Aorta (tissue), 5 donors: ENCODE results near the gene INPPL1. TPM values are rescaled to one million over a fixed set of nuclear protein-coding genes. Genes with fewer than 3 reads are reported as not detected.

Source experiments
- ATAC-seq: fragments of 200-7000 bp; cut with Tn5 transposase; one replicate; pipeline ENCODE4 v1.9.1; 2022; ENCODE audit warnings: moderate library complexity; ENCODE audit not compliant: low FRiP score
- DNase-seq, 2 donors: peaks; one replicate each; pipeline ENCODE4 v3.0.0-alpha.2; 2020
- H3K27ac ChIP-seq, 2 donors: one replicate each; pipeline ENCODE4 v1.5.1; 2013; ENCODE audit warnings: low read length in 2 of 2, mild to moderate bottlenecking in 2 of 2, moderate library complexity in 2 of 2, control low read depth in 1 of 2, inconsistent platforms in 1 of 2, low read depth in 1 of 2
- H3K27me3 ChIP-seq, 2 donors: one replicate each; pipeline ENCODE4 v1.6.1; 2013; ENCODE audit warnings: control low read depth in 1 of 2, low read length in 1 of 2, mild to moderate bottlenecking in 1 of 2, moderate library complexity in 1 of 2; ENCODE audit not compliant: insufficient read depth in 2 of 2, control insufficient read depth in 1 of 2
- H3K36me3 ChIP-seq, 2 donors: one replicate each; pipeline ENCODE4 v1.6.1; 2013; ENCODE audit warnings: control low read depth in 1 of 2, low read length in 1 of 2, mild to moderate bottlenecking in 1 of 2; ENCODE audit not compliant: insufficient read depth in 2 of 2, control insufficient read depth in 1 of 2
- H3K4me1 ChIP-seq, 2 donors: one replicate each; pipeline ENCODE4 v1.6.1; 2013; ENCODE audit warnings: low read length in 2 of 2, control low read depth in 1 of 2, mild to moderate bottlenecking in 1 of 2, moderate library complexity in 1 of 2; ENCODE audit not compliant: insufficient read depth in 2 of 2, control insufficient read depth in 1 of 2
- H3K4me3 ChIP-seq, 2 donors: one replicate each; pipeline ENCODE4 v1.5.1; 2013; ENCODE audit warnings: low read length in 2 of 2, control low read depth in 1 of 2, mild to moderate bottlenecking in 1 of 2
- H3K9me3 ChIP-seq: one replicate; pipeline ENCODE4 v1.6.1; 2013; ENCODE audit warnings: mild to moderate bottlenecking, low read length; ENCODE audit not compliant: control insufficient read depth
- WGBS, 2 donors: extraction: QIAGEN DNeasy Blood & Tissue Kit; methylation state at CpG; one replicate each; pipeline ENCODE4 v1.1.7; 2013; 5-methylcytosine and 5-hydroxymethylcytosine counted together
- intact Hi-C, 2 donors: fragments of 100-400 bp; cut with DNase I; formaldehyde crosslinking; loops; one replicate each; pipeline versions ENCODE4 v1.14.2 to v1.15.0; 2022
- polyA plus RNA-seq, 2 donors: library from polyadenylated mRNA; stranded (reverse); fragments of 200-250 nt; gene quantifications; one replicate each; pipeline ENCODE4 v1.2.3, GENCODE V29; 2013
- total RNA-seq, 2 donors: library from RNA; stranded (reverse); fragmentation: NEBNext Ultra II Directional; extraction: Animal tissue kit (Norgen Biotek cat#: 25700); gene quantifications; one replicate each; pipeline ENCODE4 v1.2.1, GENCODE V29; 2021
- donor health status: healthy with polysubstance abuse.
- donor health status: Bipolar disorder and iron deficiency.
- donor health status: DM: no; HTN: no; CAD: no.
- donor health status: DM: no; HTN: no; CAD: no.
- donor health status: DM: yes; HTN: yes; CAD: no.

Gene INPPL1
- total and polyA plus RNA-seq, 4 donors: 21.9 to 166 (median 132) TPM

DNA sequence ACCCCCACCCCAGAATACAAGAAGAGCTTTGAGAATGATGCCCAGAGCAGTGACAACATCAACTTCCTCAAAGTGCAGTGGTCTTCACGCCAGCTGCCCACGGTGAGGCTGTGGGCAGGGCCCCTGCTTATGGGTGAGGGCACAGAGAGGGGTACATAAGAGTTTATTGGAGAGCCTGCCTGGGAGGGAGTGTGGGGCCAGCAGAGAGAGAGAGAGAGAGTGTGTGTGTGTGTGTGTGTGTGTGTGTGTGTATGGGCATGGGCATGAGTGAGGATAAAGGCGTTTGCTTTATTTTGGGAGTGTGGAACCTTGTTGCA, 9.9 kb downstream of the INPPL1 start:
- ATAC-seq (no peak), DNase-seq (no peak)
- peaks cover 0 to 14% of the 10 kb centered on the region in 2 donors for H3K36me3 ChIP-seq
- 70 to 72% methylated on average over 3 of the region's 3 CpGs for WGBS, 2 donors
- intact Hi-C loops: loop anchor here in 1 of 2 donors (10.0 kb wide), 1 partner anchor 120 kb away; the partner anchor contains the start of gene ANAPC15
- no peak overlapping the region for H3K4me3 ChIP-seq
- no peaks in the 10 kb centered on the region for H3K27me3 ChIP-seq
- no peak overlapping the region for H3K27ac ChIP-seq
- no peaks in the 10 kb centered on the region for H3K4me1 ChIP-seq
- no peaks in the 10 kb centered on the region for H3K9me3 ChIP-seq

DNA sequence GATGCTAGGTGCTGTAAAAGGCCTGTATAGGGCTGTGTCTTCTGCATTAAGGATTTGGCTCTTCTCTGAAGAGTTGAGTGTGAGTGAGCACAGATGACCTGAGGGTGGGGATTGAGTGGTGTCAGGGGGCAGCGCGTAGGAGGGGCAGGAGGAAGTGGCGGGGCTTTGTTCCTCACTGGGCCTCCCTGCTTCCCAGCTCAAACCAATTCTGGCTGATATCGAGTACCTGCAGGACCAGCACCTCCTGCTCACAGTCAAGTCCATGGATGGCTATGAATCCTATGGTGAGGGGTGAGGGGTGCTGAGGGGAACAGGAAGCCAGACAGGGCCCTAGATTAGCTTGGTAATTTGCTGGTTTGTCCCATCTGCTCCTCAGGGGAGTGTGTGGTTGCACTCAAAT, 10.4 kb downstream of the INPPL1 start:
- intact Hi-C loops: loop anchor here in 1 of 2 donors (10.0 kb wide), 1 partner anchor 120 kb away; the partner anchor contains the start of gene ANAPC15
- peaks cover 0 to 12% of the 10 kb centered on the region in 2 donors for H3K36me3 ChIP-seq
- no peak overlapping the region for H3K27ac ChIP-seq

DNA sequence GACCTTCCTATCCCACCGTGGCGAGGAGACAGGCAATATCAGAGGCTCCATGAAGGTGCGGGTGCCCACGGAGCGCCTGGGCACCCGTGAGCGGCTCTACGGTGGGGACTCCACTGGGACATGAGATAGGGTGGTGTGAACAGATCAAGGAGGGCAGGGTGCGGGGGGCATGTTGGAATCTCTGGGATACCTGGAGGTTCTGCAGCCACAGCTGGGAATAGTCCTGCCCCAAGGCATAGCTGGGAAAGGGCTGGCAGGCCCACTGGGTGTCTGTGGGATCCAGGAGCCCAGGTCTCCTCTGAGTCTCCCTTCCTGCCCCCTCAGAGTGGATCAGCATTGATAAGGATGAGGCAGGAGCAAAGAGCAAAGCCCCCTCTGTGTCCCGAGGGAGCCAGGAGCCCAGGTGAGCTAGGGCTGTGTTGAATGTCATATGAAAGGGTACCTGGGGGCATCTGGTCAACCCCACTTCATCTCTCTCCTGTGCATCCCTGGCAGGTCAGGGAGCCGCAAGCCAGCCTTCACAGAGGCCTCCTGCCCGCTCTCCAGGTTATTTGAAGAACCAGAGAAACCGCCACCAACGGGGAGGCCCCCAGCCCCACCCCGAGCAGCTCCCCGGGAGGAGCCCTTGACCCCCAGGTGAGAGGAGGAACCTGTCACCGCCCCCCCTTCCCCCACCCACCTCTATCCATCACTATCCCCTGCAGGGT, 10.9 kb downstream of the INPPL1 start:
- ATAC-seq (no peak), DNase-seq (no peak)
- H3K27me3 ChIP-seq: no peaks in the 10 kb centered on the region
- WGBS, 2 donors: 89% methylated on average over 17 of the region's 17 CpGs
- H3K36me3 ChIP-seq: peaks cover 0 to 11% of the 10 kb centered on the region in 2 donors
- intact Hi-C loops: loop anchor here in 1 of 2 donors (10.0 kb wide), 1 partner anchor 121 kb away; the partner anchor contains the start of gene ANAPC15
- no peaks in the 10 kb centered on the region for H3K4me1 ChIP-seq
- H3K4me3 ChIP-seq: no peak overlapping the region
- H3K9me3 ChIP-seq: no peaks in the 10 kb centered on the region
- no peak overlapping the region for H3K27ac ChIP-seq

More for the DNA sequence above, 10.4 kb downstream of the INPPL1 start:
- DNase-seq: no peak
- WGBS, 2 donors: 93% methylated on average over 4 of the region's 4 CpGs
- no peak overlapping the region for H3K4me3 ChIP-seq
- H3K9me3 ChIP-seq: no peaks in the 10 kb centered on the region
- no peaks in the 10 kb centered on the region for H3K27me3 ChIP-seq
- no peak for ATAC-seq
- no peaks in the 10 kb centered on the region for H3K4me1 ChIP-seq

DNA sequence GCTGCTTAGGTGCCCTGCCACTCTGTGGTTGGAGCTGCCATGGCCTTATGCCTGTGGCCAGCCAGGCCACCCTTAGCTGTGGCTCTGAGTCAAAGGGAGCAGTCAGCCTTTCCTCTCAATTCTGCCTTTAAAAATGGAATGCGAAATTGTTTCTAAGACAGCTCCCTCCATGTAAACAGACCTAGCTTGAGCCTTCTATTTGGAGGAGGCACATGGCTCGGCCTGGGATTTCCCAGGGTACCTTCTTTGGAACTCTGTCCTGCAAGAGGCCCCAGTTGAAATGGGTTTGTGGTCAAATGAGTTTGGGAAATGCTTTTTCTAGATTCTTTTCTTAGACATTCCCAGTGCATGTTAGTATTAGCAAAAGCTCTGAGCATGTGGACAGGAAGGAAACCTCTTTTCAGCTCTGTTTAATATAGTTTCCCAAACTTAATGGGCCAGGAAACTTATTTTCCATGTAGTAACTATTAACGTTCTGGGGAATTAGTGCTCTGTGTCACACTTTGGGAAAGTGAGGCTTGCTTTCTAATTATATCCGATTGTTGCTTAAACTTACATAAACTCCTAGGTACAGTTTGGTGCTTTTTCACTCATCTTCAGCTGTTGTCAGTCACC, 11.6 kb downstream of the INPPL1 start:
- Histone ChIP-seq H3K27me3 (peaks cover 0 to 3% of the 10 kb centered on the region in 2 donors), H3K36me3 (peaks cover 0 to 11% of the 10 kb centered on the region in 2 donors), H3K4me3 (no peak overlapping the region), H3K9me3 (no peaks in the 10 kb centered on the region), H3K4me1 (no peaks in the 10 kb centered on the region), H3K27ac (no peak overlapping the region)
- 58 to 65% methylated on average over 4 of the region's 4 CpGs for WGBS, 2 donors
- ATAC-seq (no peak), DNase-seq (no peak)
- intact Hi-C loops: loop anchor here in 1 of 2 donors (10.0 kb wide), 1 partner anchor 121 kb away; the partner anchor contains the start of gene ANAPC15

DNA sequence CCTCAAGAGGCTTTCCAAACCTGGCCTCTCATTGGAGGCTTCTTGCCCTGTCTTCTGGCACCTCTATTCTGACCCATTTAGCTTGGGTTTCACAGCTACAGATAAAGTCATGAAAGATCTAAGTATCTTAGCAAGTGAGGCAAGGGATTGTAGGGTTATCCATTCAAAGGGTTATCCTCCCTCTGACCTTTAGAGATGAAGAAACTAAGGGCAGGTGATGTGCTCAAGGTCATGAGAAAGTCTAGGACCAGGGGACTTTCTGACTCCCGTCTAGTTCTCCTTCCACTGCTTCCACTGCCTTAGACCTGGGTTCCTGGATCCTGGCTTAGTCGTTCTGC, 12.2 kb downstream of the INPPL1 start:
- no peak overlapping the region for H3K4me3 ChIP-seq
- intact Hi-C loops: loop anchor here in 1 of 2 donors (10.0 kb wide), 1 partner anchor 122 kb away; the partner anchor contains the start of gene ANAPC15
- ATAC-seq (no peak), DNase-seq (no peak)
- H3K36me3 ChIP-seq: peaks cover 0 to 8% of the 10 kb centered on the region in 2 donors
- H3K27me3 ChIP-seq: peaks cover 0 to 3% of the 10 kb centered on the region in 2 donors
- H3K9me3 ChIP-seq: no peaks in the 10 kb centered on the region
- no peak overlapping the region for H3K27ac ChIP-seq
- 65 to 72% methylated on average over 2 of the region's 2 CpGs for WGBS, 2 donors
- no peaks in the 10 kb centered on the region for H3K4me1 ChIP-seq

DNA sequence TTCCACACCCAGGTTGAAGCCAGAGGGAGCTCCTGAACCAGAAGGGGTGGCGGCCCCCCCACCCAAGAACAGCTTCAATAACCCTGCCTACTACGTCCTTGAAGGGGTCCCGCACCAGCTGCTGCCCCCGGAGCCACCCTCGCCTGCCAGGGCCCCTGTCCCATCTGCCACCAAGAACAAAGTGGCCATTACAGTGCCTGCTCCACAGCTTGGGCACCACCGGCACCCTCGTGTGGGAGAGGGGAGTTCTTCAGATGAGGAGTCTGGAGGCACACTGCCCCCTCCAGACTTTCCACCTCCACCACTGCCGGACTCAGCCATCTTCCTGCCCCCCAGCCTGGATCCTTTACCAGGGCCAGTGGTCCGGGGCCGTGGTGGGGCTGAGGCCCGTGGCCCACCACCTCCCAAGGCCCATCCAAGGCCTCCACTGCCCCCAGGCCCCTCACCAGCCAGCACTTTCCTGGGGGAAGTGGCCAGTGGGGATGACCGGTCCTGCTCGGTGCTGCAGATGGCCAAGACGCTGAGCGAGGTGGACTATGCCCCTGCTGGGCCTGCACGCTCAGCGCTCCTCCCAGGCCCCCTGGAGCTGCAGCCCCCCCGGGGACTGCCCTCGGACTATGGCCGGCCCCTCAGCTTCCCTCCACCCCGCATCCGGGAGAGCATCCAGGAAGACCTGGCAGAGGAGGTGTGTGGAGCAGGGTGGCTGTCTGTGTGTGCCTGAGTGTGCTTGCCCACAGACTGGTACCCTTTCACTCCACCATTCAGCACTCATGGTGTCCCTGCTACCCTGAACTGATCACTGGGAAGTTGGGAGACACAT, 12.8 kb downstream of the INPPL1 start:
- H3K4me3 ChIP-seq: no peak overlapping the region
- H3K27ac ChIP-seq: no peak overlapping the region
- intact Hi-C loops: loop anchor here in 1 of 2 donors (10.0 kb wide), 1 partner anchor 123 kb away; the partner anchor contains the start of gene ANAPC15
- H3K36me3 ChIP-seq: peaks cover 0 to 8% of the 10 kb centered on the region in 2 donors
- ATAC-seq: no peak
- 68 to 70% methylated on average over 20 to 22 of the region's 22 CpGs for WGBS, 2 donors
- DNase-seq: peak in 1 of 2 donors; percentile 73
- no peaks in the 10 kb centered on the region for H3K4me1 ChIP-seq
- no peaks in the 10 kb centered on the region for H3K9me3 ChIP-seq
- peaks cover 0 to 3% of the 10 kb centered on the region in 2 donors for H3K27me3 ChIP-seq

GRCh38 chr11:72238040-72238450, 13.5 kb downstream of the INPPL1 start:
- Histone ChIP-seq H3K4me3 (no peak overlapping the region), H3K9me3 (no peaks in the 10 kb centered on the region), H3K4me1 (no peaks in the 10 kb centered on the region), H3K27ac (no peak overlapping the region), H3K27me3 (peaks cover 0 to 3% of the 10 kb centered on the region in 2 donors), H3K36me3 (peaks cover 0 to 4% of the 10 kb centered on the region in 2 donors)
- 21 to 24% methylated on average over 16 of the region's 16 CpGs for WGBS, 2 donors
- DNase-seq (peak in 1 of 2 donors; percentile 84), ATAC-seq (peak; percentile 44)
- intact Hi-C loops: loop anchor here in 1 of 2 donors (10.0 kb wide), 1 partner anchor 123 kb away; the partner anchor contains the start of gene ANAPC15
